B cell (primary cell): ENCODE results near the gene MTHFD1.

Experiments
- CTCF ChIP-seq: fragments of 200-600 bp; IDR thresholded peaks from one replicate; pipeline ENCODE4 v1.8.0; 2022; ENCODE audit warnings: antibody characterized with exemption, mild to moderate bottlenecking
- EZH2 ChIP-seq: IDR thresholded peaks from 2 replicates; pipeline ENCODE4 v1.6.1; 2012; ENCODE audit warnings: borderline replicate concordance, low read depth, mild to moderate bottlenecking, moderate library complexity, low read length; ENCODE audit not compliant: insufficient read depth, poor library complexity, severe bottlenecking

DNA sequence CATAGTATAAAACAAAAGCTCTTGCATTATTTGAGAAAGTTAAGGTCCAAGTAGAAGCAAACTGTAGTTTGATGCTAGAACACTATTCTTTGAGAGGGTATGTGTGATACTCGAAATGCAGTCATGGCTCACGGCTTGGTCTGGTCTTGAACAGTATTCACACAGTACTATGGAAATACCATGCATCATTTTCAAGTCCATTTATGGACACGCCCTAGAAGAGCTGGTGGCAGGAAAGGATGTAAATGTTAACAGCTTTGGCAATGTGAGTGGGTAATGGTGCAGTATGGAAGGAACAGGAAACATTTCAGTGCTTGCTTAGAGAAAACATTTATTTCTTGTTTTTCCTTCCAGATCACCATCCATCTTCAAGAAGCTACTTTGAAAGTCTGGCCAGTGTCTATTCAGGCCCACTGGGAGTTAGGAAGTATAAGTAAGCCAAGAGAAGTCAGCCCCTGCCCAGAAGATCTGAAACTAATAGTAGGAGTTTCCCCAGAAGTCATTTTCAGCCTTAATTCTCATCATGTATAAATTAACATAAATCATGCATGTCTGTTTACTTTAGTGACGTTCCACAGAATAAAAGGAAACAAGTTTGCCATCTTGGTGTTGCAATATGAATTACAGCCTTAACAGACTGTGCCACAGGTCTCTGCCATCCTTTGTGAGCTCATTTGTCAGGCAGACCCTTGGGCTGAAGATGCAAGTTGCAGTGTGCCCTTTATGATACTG, 71.4 kb downstream of the MTHFD1 start:
- TF ChIP-seq CTCF (no peak), EZH2 (no peak)
